ENCODE data around the gene IGHMBP2.

DNA sequence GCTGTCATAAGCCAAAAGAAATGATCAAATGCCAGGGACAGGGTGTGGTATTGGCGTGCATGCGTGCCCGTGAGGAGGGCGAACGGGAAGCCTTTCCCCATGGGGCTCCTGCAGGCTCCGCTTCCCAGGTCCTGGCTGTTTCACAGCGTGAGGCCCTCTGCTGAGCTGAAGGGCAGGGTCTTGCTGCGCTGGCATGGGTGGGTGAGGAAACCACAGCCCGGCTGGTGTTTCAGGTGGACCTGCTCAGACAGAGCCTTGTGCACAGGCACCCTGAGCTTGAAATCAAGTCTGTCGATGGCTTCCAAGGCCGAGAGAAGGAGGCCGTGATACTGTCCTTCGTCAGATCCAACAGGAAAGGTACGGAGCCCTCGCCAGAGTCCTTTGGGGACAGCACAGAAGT is 31.4 kb downstream of the IGHMBP2 start:
- TF ChIP-seq POLR2AphosphoS5 (IDR thresholded peaks at IDR 0.05; ENCODE audit: low read depth, low read length) = no peak
- TF ChIP-seq CTCF (IDR thresholded peaks at IDR 0.05) = no peak
- no peak for TF ChIP-seq SIN3A (IDR thresholded peaks at IDR 0.05; ENCODE audit: borderline replicate concordance, insufficient read depth, low read depth, low read length)

Data from Panc1 (cell line).